Urinary bladder (tissue), 4 donors: Measurements from ENCODE around the gene PRUNE2. TPM values are rescaled to one million over a fixed set of nuclear protein-coding genes. Genes with fewer than 3 reads are reported as not detected.

Experiments
- DNase-seq: peaks from one replicate; pipeline ENCODE4 v3.0.0-alpha.2; 2015; ENCODE audit errors: extremely low spot score
- H3K27ac ChIP-seq: one replicate; pipeline ENCODE4 v1.5.1; 2013; ENCODE audit warnings: low read depth, mild to moderate bottlenecking, moderate library complexity
- H3K36me3 ChIP-seq: one replicate; pipeline ENCODE4 v1.6.1; 2013; ENCODE audit warnings: mild to moderate bottlenecking, moderate library complexity; ENCODE audit not compliant: insufficient read depth
- H3K4me1 ChIP-seq: one replicate; pipeline ENCODE4 v1.6.1; 2013; ENCODE audit warnings: mild to moderate bottlenecking, moderate library complexity; ENCODE audit not compliant: insufficient read depth
- H3K4me3 ChIP-seq: one replicate; pipeline ENCODE4 v1.5.1; 2013; ENCODE audit warnings: low read depth, low read length
- WGBS: extraction: QIAGEN DNeasy Blood & Tissue Kit; methylation state at CpG from one replicate; pipeline ENCODE4 v1.1.7; 2013; 5-methylcytosine and 5-hydroxymethylcytosine counted together
- polyA plus RNA-seq: library from polyadenylated mRNA; stranded (reverse); fragments of 200-250 nt; gene quantifications from one replicate; pipeline ENCODE4 v1.2.3, GENCODE V29; 2013
- total RNA-seq: library from RNA; depleted of rRNA; stranded (reverse); fragments of >200 nt; gene quantifications from one replicate; pipeline ENCODE4 v1.2.3, GENCODE V29; 2014
- donor health status: healthy with polysubstance abuse.
- donor health status: healthy.

PRUNE2 gene
- total and polyA plus RNA-seq, 2 donors, result 83.9 to 181 TPM

DNA sequence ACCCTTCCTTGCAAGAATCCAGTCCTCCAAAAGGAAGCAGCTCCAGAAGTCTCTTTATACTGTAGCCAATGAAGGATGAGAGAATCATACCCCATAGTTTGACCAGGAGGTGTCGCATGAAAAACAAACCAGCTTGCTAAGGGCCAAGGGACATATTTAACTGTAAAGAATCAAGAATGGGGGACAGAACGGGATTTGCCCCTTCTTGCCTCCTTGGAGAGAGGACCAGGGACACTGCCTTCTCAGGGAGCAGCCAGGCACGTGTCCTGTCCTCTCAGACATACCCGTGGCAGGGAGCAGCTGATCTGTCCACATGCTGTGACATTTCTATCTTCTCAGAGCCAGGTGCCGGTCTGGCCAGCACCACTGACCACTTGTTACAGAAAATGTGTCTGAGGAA, 11.7 kb downstream of the PRUNE2 start:
- Histone ChIP-seq H3K4me1 (no peaks in the 10 kb centered on the region), H3K27ac (no peak overlapping the region), H3K36me3 (no peaks in the 10 kb centered on the region), H3K4me3 (no peak overlapping the region)
- no peak for DNase-seq
- 58% methylated on average over 5 of the region's 5 CpGs for WGBS

DNA sequence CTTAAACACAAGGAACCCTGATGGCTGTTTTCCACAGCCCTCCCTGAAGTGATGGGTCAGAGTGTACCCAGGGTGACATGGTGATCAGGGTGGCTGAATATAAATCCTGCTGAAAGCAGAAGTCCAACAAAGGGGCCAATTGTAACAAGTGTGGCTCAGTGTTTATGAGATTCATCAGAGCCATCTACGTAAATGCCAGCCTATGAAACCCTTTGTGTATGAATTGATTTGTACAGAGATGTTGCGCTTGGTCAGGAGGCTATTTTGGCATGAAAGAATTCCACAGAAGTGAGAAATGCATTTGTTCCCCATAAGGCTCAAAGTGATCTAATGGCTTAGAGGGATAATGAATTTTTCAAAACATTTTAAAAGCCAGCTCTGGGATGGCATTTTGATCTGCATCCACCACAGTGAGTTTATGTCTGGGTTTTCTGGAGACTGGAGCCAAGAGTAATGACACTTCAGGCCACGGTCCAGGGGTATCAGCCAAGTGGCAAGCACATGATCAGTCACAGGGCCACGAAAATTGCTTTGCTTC, 12.4 kb downstream of the PRUNE2 start:
- 45% methylated on average over 4 of the region's 4 CpGs for WGBS
- Histone ChIP-seq H3K36me3 (no peaks in the 10 kb centered on the region), H3K4me3 (no peak overlapping the region), H3K4me1 (no peaks in the 10 kb centered on the region), H3K27ac (no peak overlapping the region)
- no peak for DNase-seq

DNA sequence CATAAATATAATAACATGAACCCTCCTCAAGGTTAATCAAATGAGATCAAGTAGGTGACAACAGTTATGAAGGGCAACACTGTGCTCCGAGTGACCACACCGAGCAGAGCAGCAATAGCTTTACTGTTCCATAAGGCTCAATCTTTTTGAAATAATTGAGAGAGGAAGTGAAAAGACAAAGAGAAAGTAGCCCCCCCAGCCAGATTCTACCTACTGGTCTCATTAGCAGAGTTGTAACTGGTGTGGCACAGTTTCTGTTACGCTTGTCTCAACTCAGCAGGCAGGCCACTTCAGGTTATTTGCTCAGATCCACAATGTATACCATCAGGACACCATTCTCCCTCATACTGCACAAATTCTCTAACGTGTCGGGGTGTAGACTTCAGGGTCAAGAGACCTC, 14.0 kb downstream of the PRUNE2 start:
- H3K36me3 ChIP-seq, result no peaks in the 10 kb centered on the region
- DNase-seq, result no peak
- no peak overlapping the region for H3K4me3 ChIP-seq
- H3K4me1 ChIP-seq, result no peaks in the 10 kb centered on the region
- 85% methylated on average over 5 of the region's 5 CpGs for whole genome bisulfite sequencing
- H3K27ac ChIP-seq, result no peak overlapping the region

DNA sequence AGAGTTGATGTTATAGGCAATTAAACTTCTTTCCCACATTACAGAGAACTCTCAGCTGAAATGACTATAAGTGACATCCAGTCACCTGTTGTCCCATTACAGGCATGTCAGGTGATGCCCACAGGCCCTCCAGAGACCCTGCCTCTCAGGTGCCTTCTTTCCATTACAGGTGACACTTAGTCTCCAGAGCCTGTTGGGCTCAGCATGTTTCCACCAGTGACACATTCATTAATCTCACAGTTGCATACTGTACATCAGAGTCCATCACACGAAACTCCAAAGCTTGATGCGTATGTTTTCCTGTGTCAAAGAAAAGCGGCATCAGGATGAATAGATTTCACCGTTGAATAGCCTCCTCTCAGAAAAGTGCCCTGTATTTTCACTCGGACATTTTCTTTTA, 14.6 kb downstream of the PRUNE2 start:
- H3K4me3 ChIP-seq, result no peak overlapping the region
- WGBS, result 89% methylated on average over 5 of the region's 5 CpGs
- no peaks in the 10 kb centered on the region for H3K36me3 ChIP-seq
- no peaks in the 10 kb centered on the region for H3K4me1 ChIP-seq
- DNase-seq, result no peak
- H3K27ac ChIP-seq, result no peak overlapping the region

DNA sequence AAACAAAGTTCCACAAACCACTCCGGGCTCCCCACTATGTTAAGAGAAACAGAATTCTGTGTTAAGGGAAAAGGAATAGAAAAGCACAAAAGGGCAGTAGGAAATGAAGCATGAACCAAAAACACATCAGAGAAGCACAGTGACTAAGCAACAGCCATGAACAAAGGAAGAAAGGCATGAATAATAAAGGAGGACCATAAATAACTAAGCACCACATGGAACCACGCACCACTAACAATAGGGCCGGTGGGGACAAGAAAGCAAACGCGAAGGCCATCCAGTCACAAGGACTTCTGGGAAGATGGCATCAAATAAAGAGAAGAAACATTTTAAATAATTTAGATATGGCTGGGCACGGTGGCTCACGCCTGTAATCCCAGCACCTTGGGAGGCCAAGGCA, 18.0 kb downstream of the PRUNE2 start:
- 88% methylated on average over 7 of the region's 7 CpGs for WGBS
- no peak overlapping the region for H3K4me3 ChIP-seq
- no peak overlapping the region for H3K27ac ChIP-seq
- no peak for DNase-seq
- no peaks in the 10 kb centered on the region for H3K36me3 ChIP-seq
- no peaks in the 10 kb centered on the region for H3K4me1 ChIP-seq

DNA sequence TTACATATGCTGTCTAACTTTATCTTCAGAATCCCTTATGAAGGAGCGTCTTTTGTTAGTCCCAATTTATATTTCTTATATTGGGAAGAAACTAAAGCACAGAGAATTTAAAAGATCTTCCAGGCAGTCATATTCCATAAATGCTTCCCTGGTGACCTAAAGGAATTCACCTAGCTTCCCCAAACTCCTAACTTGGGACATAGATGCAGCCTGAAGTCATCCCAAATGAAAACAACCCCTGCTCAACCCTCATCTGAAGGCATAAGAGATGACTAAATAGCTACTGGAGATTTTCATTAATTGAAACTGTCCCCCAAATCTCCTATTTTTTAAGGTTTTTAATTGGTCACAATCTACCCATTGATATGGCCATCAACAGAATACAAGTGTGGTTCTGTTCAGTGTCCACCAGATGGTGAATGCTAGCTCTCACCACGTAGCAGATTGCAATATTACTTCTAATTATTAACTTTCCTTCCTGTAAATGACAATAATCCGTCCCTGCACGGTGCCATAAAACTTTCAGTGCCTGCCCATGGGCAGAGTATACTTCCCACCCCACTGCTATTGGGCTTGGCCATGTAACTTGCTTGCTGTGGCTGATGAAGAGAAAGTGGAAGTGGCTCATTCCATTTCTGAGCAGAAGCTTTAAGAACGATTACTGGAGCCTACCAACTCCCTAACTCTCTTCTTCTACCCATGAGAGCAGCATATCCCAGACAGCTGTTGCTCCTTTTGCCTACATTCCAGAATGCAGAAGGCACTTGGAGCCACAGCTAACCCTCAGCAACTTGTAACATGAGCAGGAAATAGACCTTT, 18.7 kb downstream of the PRUNE2 start:
- no peak for DNase-seq
- H3K36me3 ChIP-seq, result no peaks in the 10 kb centered on the region
- WGBS, result 66% methylated on average over 5 of the region's 5 CpGs
- H3K4me1 ChIP-seq, result no peaks in the 10 kb centered on the region
- H3K4me3 ChIP-seq, result no peak overlapping the region
- H3K27ac ChIP-seq, result no peak overlapping the region

DNA sequence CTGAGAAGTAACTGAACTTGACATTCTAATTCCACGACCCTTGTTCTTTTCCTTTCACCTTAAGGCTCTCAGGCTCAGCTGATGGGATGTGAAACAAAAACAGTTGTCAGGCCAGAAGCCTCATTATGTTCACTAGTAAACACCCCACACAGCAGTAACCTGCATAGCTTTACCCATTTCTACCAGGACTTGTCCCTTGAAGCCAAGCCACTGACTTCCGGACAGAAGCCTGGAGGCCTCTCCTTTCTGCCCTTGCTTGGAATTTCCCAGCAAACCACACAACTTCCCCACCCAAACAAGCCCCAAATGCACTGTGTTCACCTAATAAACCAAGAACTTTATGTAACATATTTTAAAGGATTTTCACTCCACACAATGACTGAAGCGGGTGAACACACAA, 19.6 kb downstream of the PRUNE2 start:
- Histone ChIP-seq H3K27ac (no peak overlapping the region), H3K4me1 (no peaks in the 10 kb centered on the region), H3K4me3 (no peak overlapping the region), H3K36me3 (no peaks in the 10 kb centered on the region)
- WGBS, result 86% methylated on average over 3 of the region's 3 CpGs
- DNase-seq, result no peak

DNA sequence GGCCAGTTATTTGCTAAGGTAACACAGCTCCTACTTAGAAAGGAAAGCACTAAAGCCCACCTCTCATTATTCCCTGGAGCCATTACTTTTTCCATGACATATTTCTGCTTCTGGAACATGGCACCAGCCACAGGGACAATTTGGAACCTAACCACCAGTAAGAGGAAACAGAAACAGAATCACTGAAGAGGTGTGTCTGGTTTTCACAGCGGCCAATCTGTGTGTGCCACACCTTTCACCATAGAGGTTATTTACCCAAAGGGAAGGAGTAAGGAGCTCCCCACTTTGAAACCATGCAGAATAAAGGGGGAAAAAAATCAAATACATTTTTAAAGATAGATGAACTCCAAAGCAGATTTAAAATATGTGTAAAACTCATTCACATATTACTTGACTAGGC, 21.1 kb downstream of the PRUNE2 start:
- no peaks in the 10 kb centered on the region for H3K36me3 ChIP-seq
- no peak overlapping the region for H3K27ac ChIP-seq
- no peaks in the 10 kb centered on the region for H3K4me1 ChIP-seq
- DNase-seq, result no peak
- no peak overlapping the region for H3K4me3 ChIP-seq
- WGBS, result 90% methylated on average over 1 of the region's 1 CpG

DNA sequence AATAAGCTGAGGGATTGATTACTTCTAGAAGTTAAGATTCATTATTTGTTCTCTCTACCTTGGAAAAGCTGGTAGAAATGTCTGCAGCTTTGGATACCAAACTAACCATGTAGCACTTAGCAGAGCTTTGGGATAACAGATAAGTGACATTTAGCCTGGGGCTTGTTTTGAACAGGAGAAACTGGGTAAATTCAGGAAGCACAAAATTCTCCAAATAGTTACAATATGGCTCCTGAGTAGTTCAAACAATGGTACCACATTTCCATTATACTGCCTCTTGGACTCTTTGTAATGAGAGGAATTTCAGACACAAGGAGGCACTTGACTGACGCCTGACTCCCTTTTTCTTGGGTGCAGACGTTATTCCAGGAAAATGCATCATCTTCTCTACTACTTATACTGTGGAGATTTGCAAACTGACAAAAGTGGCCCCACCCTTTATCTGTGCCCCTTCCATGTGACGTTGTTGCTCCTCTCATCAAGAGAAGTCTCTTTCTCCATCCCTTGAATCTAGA, 22.5 kb downstream of the PRUNE2 start:
- no peak for DNase-seq
- WGBS, result 80% methylated on average over 3 of the region's 3 CpGs
- Histone ChIP-seq H3K4me3 (no peak overlapping the region), H3K36me3 (no peaks in the 10 kb centered on the region), H3K27ac (no peak overlapping the region), H3K4me1 (no peaks in the 10 kb centered on the region)

DNA sequence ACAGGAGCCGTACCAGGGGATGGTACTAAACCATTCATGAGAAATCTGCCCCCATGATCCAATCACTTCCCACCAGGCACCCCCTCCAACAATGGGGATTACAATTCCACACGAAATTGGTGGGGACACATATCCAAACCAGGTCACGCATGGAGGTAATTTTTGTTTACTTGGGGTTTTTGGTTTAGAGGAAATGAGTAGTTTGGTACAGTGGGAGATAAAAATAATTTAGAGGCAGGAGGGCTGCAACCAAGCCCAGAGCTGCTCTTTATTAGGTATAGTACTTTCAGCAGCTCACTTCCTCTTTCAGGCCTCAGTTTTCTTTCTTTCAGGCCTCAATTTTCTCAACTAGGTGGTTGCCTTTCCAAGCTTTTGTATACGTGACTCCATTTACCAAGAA, 23.2 kb downstream of the PRUNE2 start:
- no peak for DNase-seq
- WGBS, result 86% methylated on average over 4 of the region's 4 CpGs
- Histone ChIP-seq H3K36me3 (no peaks in the 10 kb centered on the region), H3K4me1 (no peaks in the 10 kb centered on the region), H3K27ac (no peak overlapping the region), H3K4me3 (no peak overlapping the region)

DNA sequence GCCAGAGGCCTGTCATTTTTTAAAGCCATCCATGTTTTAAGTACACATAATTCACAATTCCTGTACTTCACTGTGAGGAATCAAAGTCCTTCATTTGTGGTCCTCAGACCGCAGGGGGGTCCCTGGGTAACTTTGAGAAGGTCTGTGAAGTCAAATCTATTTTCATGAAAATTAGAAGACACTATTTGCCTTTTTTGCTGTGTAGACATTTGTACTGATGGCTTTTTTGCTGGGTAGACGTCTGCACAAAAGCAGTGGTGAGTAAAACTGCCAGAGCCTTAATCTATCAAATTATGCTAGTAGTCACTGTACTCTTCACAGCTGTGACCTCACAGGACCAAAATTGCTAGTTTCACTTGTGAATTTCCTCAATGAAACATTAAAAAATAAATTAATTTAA, 25.7 kb downstream of the PRUNE2 start:
- no peaks in the 10 kb centered on the region for H3K36me3 ChIP-seq
- DNase-seq, result no peak
- 75% methylated on average over 2 of the region's 2 CpGs for WGBS
- H3K27ac ChIP-seq, result no peak overlapping the region
- no peaks in the 10 kb centered on the region for H3K4me1 ChIP-seq
- no peak overlapping the region for H3K4me3 ChIP-seq

DNA sequence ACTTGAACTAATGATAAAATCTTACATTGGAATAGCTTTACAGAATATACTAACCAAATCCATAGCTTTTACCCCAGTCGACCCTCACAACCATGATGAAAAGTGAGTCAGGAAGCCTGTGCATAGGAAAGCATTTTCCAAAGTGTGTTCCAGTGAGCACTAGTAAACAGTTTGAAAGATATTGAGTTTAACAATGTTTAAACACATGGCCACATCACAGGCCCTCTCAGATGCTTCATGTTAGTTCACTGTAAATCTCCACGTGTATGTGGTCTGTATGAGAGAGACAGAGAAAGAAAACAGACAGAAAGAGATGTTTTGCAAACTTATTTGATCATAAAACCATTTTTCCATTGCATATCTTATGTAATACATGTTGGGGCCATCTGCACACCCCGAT, 27.0 kb downstream of the PRUNE2 start:
- Histone ChIP-seq H3K4me3 (no peak overlapping the region), H3K4me1 (no peaks in the 10 kb centered on the region), H3K27ac (no peak overlapping the region), H3K36me3 (no peaks in the 10 kb centered on the region)
- no peak for DNase-seq
- WGBS, result 44% methylated on average over 3 of the region's 3 CpGs

DNA sequence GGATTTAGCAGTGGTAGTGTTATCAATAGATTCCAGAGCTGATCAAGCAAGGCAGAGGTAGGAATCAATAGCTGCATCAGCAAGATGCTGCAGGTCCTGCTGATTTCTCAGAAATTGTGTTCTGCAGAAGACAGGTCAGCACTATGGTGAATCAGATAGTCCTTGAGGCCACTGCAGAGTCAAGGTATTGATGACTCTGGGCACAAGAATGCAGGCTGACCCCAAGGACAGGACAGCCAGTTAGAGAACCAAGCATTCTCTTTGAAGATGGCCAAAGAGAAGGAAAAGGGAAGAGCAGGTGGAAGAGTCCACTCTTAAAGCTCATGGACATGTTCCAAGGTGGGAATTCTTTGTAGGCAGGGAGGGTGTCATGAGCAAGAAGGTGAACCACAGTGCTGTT, 28.0 kb downstream of the PRUNE2 start:
- DNase-seq, result no peak
- Histone ChIP-seq H3K36me3 (no peaks in the 10 kb centered on the region), H3K4me1 (no peaks in the 10 kb centered on the region), H3K27ac (no peak overlapping the region), H3K4me3 (no peak overlapping the region)

DNA sequence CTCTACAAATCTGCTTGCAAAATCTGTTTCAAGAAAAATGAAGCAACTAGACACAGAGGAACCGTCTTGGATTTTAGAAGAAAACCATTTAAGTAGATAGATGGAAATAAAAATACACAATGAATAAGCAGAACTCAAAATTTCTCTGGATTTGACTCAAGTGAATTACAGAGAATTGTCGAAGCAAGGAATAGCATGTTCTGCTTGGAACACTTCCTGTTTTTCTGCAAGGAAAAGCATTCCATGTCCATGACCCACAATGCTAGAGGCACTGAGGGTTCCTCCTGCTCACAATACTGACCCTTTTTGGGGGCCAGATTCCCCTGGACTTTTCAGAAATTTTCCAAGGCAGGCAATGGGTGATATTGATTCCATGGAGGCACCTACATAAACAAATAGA, 29.8 kb downstream of the PRUNE2 start:
- H3K4me3 ChIP-seq, result no peak overlapping the region
- H3K27ac ChIP-seq, result no peak overlapping the region
- WGBS, result 33% methylated on average over 2 of the region's 2 CpGs
- H3K36me3 ChIP-seq, result no peaks in the 10 kb centered on the region
- no peaks in the 10 kb centered on the region for H3K4me1 ChIP-seq
- no peak for DNase-seq
